GM19467 (cell line): ENCODE results near the gene CNPPD1.
A peak's percentile ranks its signal among the peaks of the same experiment; 100 is the strongest.

ENCODE experiments used
- ATAC-seq: cut with Tn5 transposase; IDR thresholded peaks from one replicate; pipeline ENCODE4 v1.9.1; 2021; ENCODE audit warnings: mild to moderate bottlenecking, moderate library complexity; ENCODE audit not compliant: unreplicated experiment

CNPPD1 gene

GRCh38 chr2:219181531-219181930 is 4.8 kb upstream of the CNPPD1 start:
- ATAC-seq: no peak

- ATAC-seq: no peak
Measured at GRCh38 chr2:219180961-219181360, 4.2 kb upstream of the CNPPD1 start.

DNA sequence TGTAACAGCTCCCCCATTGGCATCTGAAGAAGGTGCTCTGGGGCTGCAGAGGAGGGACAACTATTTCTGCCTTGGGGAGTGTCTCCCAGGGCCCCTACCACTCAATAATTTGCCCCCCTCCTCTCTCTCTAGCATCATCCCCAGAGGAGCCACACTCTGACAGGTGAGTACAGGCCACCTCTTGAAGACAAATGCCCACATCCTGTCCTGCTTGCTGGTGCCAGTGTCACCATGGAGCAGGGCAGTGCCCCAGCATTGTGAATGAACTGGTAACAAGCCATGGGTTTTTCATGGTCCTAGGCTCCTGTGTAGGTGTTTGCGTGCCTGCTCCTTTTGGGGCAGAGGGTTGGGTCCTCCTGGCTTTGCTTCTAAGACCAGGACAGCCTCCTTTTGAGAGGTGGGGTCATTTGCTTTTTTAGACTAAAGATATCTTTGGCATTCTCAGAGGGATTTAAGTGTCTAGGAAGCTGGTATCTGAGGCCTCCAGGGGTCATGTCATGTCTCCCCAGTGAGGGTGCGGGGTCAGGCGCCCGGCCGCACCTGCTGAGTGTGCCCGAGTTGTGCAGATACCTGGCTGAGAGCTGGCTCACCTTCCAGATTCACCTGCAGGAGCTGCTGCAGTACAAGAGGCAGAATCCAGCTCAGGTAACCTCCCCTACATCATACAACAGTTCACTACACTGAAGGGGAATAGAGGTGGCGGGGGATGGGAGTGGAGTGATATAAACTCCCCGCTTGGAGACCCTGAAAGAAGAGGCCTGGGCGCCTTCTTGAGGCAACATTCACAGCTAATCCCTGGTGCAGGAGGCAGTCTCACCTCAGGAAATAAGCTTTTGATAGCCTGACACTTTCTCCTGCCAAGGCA is 3.1 kb upstream of the CNPPD1 start:
- ATAC-seq: no peak

DNA sequence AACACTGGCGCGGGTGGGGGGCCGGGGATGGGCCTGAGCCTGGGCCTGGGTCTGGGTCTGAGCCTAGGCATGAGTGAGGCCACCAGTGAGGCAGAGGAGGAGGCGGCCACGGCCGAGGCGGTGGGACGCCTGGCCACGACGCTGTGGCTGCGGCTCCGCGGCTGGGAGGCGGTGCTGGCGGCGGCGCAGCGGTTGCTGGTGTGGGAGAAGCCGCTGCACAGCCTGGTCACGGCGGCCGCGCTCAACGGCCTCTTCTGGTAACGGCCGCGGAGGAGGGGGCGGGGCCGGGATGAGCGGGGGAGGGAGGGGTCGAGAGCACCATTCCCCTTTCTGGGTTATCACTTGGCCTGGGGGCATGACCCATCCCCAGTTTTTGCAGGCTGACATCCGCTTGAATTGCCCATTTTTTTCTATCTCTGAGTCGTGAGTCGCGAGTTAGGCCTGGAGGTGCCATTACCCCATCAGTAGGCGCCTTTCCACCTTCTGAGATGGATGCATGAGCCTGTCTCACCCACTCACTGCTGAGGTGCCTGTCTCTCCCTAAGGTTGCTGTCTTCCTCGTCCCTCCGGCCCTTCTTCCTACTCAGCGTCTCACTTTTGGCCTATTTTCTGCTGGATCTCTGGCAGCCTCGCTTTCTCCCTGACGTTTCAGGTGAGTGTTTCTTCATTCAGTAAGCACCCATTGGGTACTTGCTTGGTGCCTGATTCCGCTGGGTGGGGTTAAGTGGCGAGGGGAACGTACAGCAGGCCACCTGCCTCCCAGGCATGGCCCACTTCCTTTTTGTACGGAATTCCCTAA is 1.9 kb upstream of the CNPPD1 start:
- ATAC-seq: peak; percentile 14

DNA sequence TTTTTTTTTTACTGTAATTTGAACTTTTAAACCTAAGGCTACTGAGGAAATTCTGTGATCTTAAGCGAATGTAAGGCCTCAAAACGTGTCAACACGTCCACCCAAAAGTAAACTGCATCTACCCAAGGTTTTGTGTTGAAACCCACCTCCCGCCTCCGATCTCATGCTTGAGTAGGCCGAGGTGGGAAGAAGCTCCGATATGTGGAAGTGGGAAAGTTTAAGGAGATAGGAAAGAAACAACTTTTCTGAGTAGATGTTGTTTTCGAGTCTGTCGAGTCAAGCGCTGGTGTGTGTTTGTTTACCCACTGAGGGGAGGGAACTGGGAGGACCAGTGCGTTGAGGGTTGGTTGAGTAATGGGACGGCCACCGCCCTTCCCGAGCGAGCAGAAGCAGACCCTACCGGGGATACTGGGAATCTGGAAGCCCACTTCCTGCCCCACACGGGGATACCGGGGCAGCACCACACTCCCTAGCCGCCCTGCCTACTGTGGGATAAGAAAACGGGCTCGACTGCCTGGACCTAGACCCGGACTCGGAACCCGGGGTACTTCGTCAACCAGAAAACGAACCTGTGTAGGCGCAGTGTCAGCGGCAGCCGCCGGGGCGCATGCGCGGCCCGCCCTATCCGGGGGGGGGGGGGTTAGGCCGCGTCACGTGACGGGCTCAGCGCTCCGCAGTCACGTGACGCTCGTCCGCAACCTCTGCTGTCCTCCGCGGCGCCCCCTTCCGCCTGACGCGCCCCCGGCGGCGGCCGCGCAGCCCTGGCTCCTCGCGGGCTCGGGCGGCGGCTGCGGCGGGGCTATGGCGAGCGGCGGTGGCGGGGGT is 1.0 kb upstream of the CNPPD1 start, which contains the start of gene RETREG2:
RETREG2 (plus strand) TSS at position 724 of the 825 bp plus-strand sequence; CDS start at position 802, 78 bp downstream.
- ATAC-seq: peak; percentile 29

DNA sequence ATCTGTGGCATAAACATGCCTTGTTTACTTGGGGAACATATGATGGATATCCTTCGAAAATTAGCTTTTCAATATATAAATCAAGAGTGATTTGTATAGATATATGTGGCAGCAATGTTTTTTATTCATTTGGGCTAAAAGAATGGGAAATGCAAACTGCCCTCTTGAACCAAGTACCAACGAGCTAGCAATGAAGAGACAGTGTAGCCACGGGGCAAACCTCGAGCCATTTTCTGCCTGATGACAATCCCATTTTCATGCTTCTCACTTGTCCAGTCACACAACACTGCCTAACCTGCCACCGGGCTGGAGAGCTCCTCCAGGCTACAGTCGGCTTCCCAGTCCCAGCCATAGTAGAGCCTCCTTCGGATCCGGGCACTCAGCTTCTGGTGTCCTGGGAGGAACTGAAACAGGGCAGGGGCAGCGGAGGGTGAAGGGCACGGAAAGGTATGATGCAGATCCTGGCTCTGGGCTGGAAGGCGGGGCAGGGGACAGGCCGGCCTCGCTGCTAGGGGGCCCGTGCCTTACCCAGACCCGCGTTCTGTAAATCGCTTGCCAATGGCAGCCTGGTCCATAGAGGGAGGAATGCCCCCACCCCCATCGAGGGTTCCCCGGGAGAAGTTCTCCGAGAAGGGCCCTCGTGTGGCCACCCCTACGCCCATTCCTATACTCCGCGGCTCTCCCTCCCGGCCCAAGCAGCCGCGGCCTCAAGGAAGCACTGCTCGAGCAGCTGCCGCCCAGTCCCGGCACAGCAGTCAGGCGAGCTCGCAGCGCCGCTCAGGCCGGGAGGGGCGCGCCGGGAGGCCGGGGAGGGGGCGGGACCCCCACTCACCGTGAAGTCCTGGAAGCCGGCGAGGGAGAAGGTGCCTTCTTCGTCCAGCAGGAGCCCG is 552 bp downstream of the CNPPD1 start:
- ATAC-seq: peak; percentile 17

DNA sequence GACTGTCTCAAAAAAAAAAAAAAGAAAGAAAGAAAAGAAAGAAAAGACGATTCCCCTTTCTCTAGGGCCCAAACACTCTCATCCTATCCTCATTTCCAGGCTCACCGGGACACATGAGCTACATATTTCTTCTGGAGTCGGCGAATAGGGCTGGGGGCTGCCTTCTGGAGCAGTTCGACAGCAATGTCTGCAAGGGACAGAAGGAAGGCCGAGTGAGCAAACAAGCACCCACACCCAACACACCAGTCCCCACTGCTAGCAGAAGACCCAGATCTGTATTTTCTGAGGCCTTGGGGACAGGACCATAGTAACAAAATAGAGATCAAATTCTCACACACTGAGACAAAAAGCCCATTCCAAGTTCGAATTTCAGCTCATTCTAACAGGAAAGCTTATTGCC is 1.2 kb downstream of the CNPPD1 start:
- ATAC-seq: no peak

DNA sequence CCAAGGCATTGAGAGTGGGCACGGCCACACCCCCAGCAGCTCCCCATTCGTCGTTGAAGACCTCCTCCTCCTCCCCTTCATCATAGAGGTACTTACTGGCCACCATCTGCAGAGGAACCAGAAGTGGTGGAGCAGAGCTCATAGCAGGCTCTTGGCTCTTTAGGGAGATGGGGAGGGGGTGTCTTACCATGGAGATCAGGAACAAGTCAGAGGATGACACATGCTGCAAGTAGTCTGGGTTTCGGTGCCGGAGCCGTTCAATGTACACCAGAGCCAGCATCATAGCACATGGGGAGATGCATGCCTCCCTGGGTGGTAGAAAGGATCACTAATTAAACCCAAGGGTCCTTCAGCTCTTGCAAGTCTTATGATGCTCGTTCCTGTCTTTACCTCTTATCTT is 1.9 kb downstream of the CNPPD1 start:
- ATAC-seq: no peak

DNA sequence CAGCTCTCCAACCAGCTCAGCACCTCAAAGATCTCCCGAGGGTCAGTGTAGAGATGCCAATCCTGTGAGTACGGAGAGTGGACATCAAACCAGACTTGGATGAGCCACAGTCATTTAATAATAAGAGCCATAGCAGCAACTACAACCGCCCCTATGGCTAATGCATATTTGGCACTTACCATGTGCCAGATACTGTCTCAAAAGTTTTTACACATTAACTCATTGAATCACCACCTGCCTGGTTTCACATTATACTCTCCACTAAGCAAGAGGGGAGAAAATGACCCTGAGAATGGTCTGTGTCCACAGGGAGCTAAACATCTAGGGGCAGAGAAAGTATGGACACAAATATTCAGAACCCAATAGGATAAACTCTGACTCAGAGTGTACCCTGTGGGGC is 2.6 kb downstream of the CNPPD1 start:
- ATAC-seq: no peak

GRCh38 chr2:219173176-219173575 is 3.5 kb downstream of the CNPPD1 start:
- ATAC-seq: no peak

DNA sequence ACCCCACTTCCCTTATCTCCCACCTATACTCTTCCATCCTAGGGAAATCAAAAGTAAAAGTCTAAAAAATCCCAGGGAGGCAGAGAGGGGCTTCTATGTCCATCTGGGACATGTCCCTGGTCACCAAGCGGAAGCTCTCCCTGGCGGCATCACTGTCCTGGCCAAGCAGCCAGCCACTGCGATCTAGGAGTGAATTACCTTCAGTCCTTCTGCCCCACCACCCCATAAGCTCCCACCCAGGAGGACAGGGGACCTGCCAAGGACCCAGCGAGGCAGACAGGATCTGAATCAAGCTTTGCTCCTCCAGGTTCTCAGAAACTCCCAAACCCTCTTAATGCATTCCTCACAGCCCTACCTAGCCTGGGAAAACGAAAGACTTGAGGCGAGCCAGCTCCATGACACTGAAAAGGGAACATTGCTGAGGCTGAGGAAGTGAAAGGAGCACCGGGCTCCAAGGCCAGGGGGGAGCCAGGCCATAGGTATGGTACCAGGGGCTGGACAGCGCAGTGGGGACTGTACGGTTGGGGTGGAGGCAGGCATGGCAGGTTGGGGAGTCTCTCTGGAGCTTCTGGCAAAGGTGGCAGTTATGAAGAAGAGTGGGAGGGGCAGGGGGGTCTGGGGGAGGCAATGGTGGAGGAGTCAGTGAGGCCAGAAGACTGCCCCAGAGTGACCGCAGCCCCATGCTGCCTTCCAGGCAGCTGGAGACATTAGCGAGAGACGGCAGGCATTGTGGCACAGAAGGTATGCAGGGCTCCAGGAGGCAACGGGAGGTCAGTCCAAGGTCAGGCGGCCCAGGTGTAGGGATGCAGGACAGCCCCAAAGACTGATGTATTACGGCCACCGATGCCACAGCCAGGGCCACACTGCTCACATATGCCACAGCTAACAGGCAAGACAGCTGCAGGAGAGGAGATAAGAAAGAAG is 4.2 kb downstream of the CNPPD1 start:
- ATAC-seq: no peak

GRCh38 chr2:219171231-219171651 is 5.5 kb downstream of the CNPPD1 start:
- ATAC-seq: no peak

DNA sequence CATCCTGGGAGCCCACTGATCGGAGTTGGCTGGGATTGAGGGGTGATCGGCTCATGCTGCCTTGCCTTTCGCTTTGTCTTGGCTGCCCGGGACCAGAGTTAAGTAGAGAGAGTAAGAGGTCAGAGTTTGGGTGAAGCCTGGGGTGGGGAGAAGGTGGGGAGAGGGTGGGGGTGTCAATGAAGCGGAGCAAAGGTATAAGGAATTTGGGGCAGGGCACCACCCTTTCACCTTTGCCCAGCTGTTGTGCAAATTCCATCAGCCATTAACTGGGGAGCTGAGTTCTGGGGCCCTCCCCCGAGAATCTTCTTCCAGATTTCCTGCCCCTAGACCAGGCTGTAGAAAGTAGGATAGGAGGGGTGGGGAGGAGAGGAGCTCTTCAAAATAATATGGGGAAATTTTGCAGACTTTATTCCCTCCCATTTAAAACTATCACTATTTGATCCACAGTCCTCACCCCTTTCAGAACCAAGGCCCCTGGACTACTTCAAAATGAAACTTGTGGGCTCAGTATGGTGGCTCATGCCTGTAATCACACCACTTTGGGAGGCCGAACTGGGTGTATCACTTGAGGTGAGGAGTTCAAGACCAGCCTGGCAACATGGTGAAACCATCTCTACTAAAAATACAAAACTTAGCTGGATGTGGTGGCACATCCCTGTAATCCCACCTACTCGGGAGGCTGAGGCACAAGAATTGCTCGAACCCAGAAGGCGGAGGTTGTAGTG is 6.6 kb downstream of the CNPPD1 start, which contains the start of gene SLC23A3:
SLC23A3 (minus strand) TSS at position 100 of the 725 bp plus-strand sequence; CDS start at position 55, 45 bp downstream.
- ATAC-seq: no peak

DNA sequence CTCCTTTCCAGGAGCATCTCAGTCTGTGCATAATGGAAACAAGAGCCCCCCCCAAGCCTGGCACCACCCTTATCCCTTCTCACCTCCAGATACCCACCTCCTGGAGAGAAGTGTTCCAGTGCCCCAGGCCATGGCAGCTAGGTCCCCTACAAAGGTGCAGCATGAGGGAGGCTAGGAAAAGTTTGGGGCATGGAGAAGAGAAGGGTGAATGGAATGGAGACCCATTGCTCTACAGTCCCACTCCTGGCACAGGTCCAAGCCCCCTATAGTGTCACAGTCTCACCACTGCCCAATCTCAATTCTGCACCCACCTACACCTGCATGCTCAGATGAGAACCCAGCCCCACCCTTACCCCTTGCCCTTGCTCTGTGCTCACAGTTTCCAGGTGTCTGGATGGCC is 7.8 kb downstream of the CNPPD1 start:
- no peak for ATAC-seq

DNA sequence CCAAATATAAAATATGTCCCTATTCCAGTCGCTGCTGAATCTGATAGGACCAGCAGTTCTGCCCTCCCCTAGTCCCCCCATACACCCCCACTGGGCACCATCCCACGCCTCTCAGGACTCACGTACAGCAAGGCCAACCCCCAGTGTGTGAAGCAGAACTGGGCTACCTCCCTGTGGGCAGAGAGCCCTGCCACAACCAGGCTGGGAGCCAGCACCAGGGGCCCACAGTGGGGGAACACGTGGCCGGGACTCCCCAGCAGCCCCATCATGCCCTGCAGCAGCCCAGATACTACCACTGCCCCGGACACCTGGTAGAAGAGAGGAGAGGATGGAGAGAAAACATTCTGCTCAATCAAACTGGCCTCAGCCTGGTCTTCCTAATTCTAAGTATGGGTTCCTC is 8.2 kb downstream of the CNPPD1 start:
- no peak for ATAC-seq

DNA sequence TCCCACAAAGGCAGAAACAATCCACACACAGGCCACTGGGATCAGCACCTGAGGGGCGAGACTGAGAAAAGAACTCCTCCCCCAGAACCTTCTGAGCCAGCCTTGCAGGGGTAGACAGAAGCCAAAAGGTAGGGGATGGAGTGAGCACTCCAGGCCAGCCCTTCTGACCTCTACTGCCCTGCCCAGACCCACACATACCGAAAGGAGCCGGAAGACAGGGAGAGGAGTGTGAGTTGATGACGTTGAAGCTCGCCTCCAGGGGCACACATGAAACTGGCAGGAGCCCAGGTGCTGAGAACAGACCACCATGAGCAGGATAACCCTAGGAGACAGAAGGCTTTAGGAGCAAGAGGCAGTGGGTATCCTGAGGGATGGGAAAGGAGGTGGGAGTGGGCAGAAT is 8.7 kb downstream of the CNPPD1 start:
- no peak for ATAC-seq

DNA sequence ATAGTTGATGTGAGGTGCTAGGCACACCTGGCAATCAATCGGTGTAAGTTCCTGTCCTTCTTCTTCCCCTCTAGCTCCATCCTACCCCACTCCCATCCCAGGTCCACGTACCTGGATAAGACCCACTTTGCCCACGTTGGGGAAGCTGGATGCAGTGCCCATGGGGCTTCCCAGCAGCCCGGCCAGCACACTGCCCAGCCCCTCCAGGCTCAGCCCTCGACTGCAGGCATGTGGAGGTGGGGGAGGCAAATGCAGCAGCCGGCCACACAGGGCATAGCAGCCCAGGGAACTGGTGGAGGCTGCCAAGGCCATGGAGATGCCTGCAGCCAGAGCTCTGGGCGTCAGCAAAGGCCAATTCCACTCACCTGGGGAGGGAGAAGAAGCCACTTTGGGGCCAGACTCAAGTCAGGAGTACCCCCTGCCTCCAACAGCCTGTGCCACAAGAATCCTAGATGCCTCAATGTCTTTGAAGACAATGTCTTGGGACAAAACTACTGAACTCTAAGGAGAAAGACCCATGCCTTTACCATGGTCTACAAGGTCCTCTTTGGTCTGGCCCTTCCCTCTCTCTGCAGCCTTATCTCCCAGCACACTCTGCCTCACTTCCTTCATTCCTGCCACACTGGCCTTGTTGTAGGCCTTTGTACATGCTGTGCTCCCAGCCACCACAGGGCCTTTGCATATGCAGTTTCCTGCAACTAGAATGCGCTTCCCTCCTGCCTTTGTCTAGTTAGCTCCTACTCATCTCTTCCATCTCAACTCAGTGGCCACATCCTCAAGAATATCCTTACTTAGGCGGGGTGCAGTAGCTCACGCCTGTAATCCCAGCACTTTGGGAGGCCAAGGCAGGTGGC is 11.4 kb downstream of the CNPPD1 start:
- no peak for ATAC-seq
